H9 (cell line): ENCODE results near the gene TCF4. TPM values are rescaled to one million over a fixed set of nuclear protein-coding genes. Genes with fewer than 3 reads are reported as not detected.
A peak's percentile ranks its signal among the peaks of the same experiment; 100 is the strongest.

ENCODE experiments used
- DNase-seq: peaks from one replicate; pipeline ENCODE4 v3.0.0-alpha.2; 2017
- H2AFZ ChIP-seq: one replicate; pipeline ENCODE4 v1.6.1; 2013; ENCODE audit warnings: mild to moderate bottlenecking, low read length, control low read depth, moderate library complexity
- H2AK5ac ChIP-seq: 2 replicates; pipeline ENCODE4 v1.6.1; 2013; ENCODE audit warnings: low read length, control low read depth, mixed read lengths; ENCODE audit not compliant: insufficient read length
- H2BK120ac ChIP-seq: one replicate; pipeline ENCODE4 v1.6.1; 2013; ENCODE audit warnings: low read depth, mild to moderate bottlenecking, low read length, control low read depth, inconsistent platforms; ENCODE audit not compliant: poor library complexity, severe bottlenecking
- H2BK12ac ChIP-seq: 2 replicates; pipeline ENCODE4 v1.6.1; 2013; ENCODE audit warnings: low read length, control low read depth, mixed read lengths, low read depth; ENCODE audit not compliant: insufficient read length
- H2BK15ac ChIP-seq: 2 replicates; pipeline ENCODE4 v1.6.1; 2013; ENCODE audit warnings: low read depth, low read length, control low read depth
- H2BK20ac ChIP-seq: one replicate; pipeline ENCODE4 v1.6.1; 2013; ENCODE audit warnings: low read depth, mild to moderate bottlenecking, low read length, control low read depth, inconsistent platforms; ENCODE audit not compliant: poor library complexity, severe bottlenecking
- H2BK5ac ChIP-seq: 2 replicates; pipeline ENCODE4 v1.6.1; 2013; ENCODE audit warnings: low read length, control low read depth, mixed read lengths; ENCODE audit not compliant: insufficient read length
- H3K14ac ChIP-seq: 2 replicates; pipeline ENCODE4 v1.6.1; 2013; ENCODE audit warnings: low read length, control low read depth; ENCODE audit not compliant: insufficient read depth
- H3K18ac ChIP-seq: 2 replicates; pipeline ENCODE4 v1.6.1; 2013; ENCODE audit warnings: low read depth, mild to moderate bottlenecking, mixed read lengths, low read length, control low read depth; ENCODE audit not compliant: insufficient read length
- H3K23ac ChIP-seq: 2 replicates; pipeline ENCODE4 v1.6.1; 2013; ENCODE audit warnings: low read length, control low read depth, mixed read lengths, low read depth; ENCODE audit not compliant: insufficient read length
- H3K23me2 ChIP-seq: 2 replicates; pipeline ENCODE4 v1.6.1; 2013; ENCODE audit warnings: low read depth, mild to moderate bottlenecking, mixed read lengths, low read length, control low read depth; ENCODE audit not compliant: insufficient read length, poor library complexity, severe bottlenecking
- H3K27ac ChIP-seq: 2 replicates; pipeline ENCODE4 v1.5.1; 2013; ENCODE audit warnings: low read length, control low read depth, mixed read lengths, low read depth; ENCODE audit not compliant: insufficient read length
- H3K27me3 ChIP-seq: 2 replicates; pipeline ENCODE4 v1.6.1; 2013; ENCODE audit warnings: low read length, control low read depth, inconsistent platforms; ENCODE audit not compliant: insufficient read depth
- H3K4ac ChIP-seq: 2 replicates; pipeline ENCODE4 v1.6.1; 2013; ENCODE audit warnings: low read depth, mild to moderate bottlenecking, control low read depth, inconsistent platforms, low read length, moderate library complexity
- H3K4me1 ChIP-seq: 2 replicates; pipeline ENCODE4 v1.6.1; 2013; ENCODE audit warnings: low read length, control low read depth, inconsistent platforms; ENCODE audit not compliant: insufficient read depth
- H3K4me2 ChIP-seq: 2 replicates; pipeline ENCODE4 v1.6.1; 2013; ENCODE audit warnings: low read length, control low read depth, mixed read lengths; ENCODE audit not compliant: insufficient read length, insufficient read depth
- H3K56ac ChIP-seq: 2 replicates; pipeline ENCODE4 v1.6.1; 2013; ENCODE audit warnings: low read depth, mild to moderate bottlenecking, mixed read lengths, low read length, control low read depth; ENCODE audit not compliant: insufficient read length
- H3K79me1 ChIP-seq: 2 replicates; pipeline ENCODE4 v1.6.1; 2013; ENCODE audit warnings: low read depth, mild to moderate bottlenecking, moderate library complexity, low read length, control low read depth, inconsistent platforms; ENCODE audit not compliant: insufficient read depth, poor library complexity, severe bottlenecking
- H3K79me2 ChIP-seq: 2 replicates; pipeline ENCODE4 v1.6.1; 2013; ENCODE audit warnings: low read length, control low read depth, inconsistent platforms; ENCODE audit not compliant: insufficient read depth
- H3K9ac ChIP-seq: 2 replicates; pipeline ENCODE4 v1.6.1; 2013; ENCODE audit warnings: low read length, control low read depth, mixed read lengths; ENCODE audit not compliant: insufficient read length; ENCODE audit errors: extremely low read depth
- H3K9me3 ChIP-seq: one replicate; pipeline ENCODE4 v1.6.1; 2013; ENCODE audit warnings: low read depth, low read length, inconsistent platforms; ENCODE audit not compliant: control insufficient read depth
- H3T11ph ChIP-seq: one replicate; pipeline ENCODE4 v1.6.1; 2013; ENCODE audit warnings: mild to moderate bottlenecking, low read length, control low read depth, inconsistent platforms
- H4K20me1 ChIP-seq: one replicate; pipeline ENCODE4 v1.6.1; 2013; ENCODE audit not compliant: control insufficient read depth, insufficient read length, insufficient read depth
- H4K5ac ChIP-seq: 2 replicates; pipeline ENCODE4 v1.6.1; 2013; ENCODE audit warnings: low read depth, mild to moderate bottlenecking, mixed read lengths, low read length, control low read depth; ENCODE audit not compliant: insufficient read length
- H4K8ac ChIP-seq: replicated peaks from 2 replicates; pipeline ENCODE4 v1.6.1; 2013; ENCODE audit warnings: low read length, control low read depth, mixed read lengths, low read depth; ENCODE audit not compliant: insufficient read length
- H4K91ac ChIP-seq: 2 replicates; pipeline ENCODE4 v1.6.1; 2013; ENCODE audit warnings: low read depth, mild to moderate bottlenecking, moderate library complexity, mixed read lengths, low read length, control low read depth; ENCODE audit not compliant: insufficient read length
- H3K27ac Mint-ChIP-seq, 3 experiments: 2 replicates in 2 of 3; 3 replicates in 1 of 3; pipeline ENCODE4 v1.8.0; 2020 to 2021; ENCODE audit warnings: mixed read lengths in 3 of 3, mild to moderate bottlenecking in 1 of 3, moderate library complexity in 1 of 3
- H3K27me3 Mint-ChIP-seq: 2 replicates; pipeline ENCODE4 v1.8.0; 2021; ENCODE audit warnings: low read depth, mild to moderate bottlenecking, moderate library complexity, mixed read lengths
- H3K36me3 Mint-ChIP-seq, 3 experiments: 2 replicates in 2 of 3; 3 replicates in 1 of 3; pipeline ENCODE4 v1.8.0; 2020 to 2021; ENCODE audit warnings: low read depth in 3 of 3, mixed read lengths in 3 of 3; ENCODE audit not compliant: insufficient read depth in 1 of 3
- H3K4me1 Mint-ChIP-seq, 2 experiments: 2 replicates each; pipeline ENCODE4 v1.8.0; 2020; ENCODE audit warnings: mixed read lengths in 2 of 2
- H3K4me3 Mint-ChIP-seq, 2 experiments: 2 replicates in 1 of 2; 3 replicates in 1 of 2; pipeline ENCODE4 v1.8.0; 2020 to 2021; ENCODE audit warnings: mild to moderate bottlenecking in 2 of 2, mixed read lengths in 2 of 2, moderate library complexity in 1 of 2
- H3K9me3 Mint-ChIP-seq, 2 experiments: 2 replicates in 1 of 2; 3 replicates in 1 of 2; pipeline ENCODE4 v1.8.0; 2020; ENCODE audit warnings: mild to moderate bottlenecking in 2 of 2, mixed read lengths in 2 of 2, moderate library complexity in 1 of 2
- WGBS: extraction: QIAGEN DNeasy Blood & Tissue Kit; methylation state at CpG from one replicate; pipeline ENCODE4 v1.1.7; 2013; ENCODE audit warnings: missing lambda C conversion rate, low lambda C conversion rate, mixed read lengths; ENCODE audit not compliant: insufficient read length; ENCODE audit errors: extremely low coverage; 5-methylcytosine and 5-hydroxymethylcytosine counted together
- total RNA-seq: library from RNA; stranded (reverse); gene quantifications from 2 replicates; pipeline ENCODE4 v1.2.1, GENCODE V29; 2021
- TF ChIP-seq, protein P1 (sequence below): fragments of 200-600 bp; sonication (generic); conservative IDR thresholded peaks from 3 replicates; pipeline ENCODE4 v1.8.0; 2021; ENCODE audit warnings: antibody characterized with exemption, mild to moderate bottlenecking

TCF4 gene
- total RNA-seq, 1 experiment from 2014 or later: 99.4 TPM

DNA sequence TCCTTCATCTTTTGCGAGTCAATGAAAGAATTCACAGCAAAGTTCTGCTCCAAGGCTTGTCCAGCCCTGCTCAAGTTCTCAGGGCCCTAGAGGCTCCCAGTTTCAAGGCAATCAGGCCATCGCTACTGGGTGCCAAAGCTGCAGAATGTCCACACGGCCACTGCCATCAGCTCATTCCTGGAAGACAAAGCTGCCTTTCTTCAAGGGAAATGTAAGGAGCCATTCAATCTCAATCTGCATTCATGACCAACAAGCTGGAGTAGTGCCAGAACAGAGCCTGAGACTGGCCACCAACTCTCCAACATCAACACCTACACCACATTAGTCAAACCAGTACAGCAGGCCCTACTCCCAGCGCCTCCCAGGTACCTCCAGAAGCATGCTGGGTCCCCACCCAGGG lies 202.2 kb downstream of the TCF4 start:
- Histone ChIP-seq H2BK12ac (no peak overlapping the region), H3K56ac (no peak overlapping the region), H4K91ac (no peak overlapping the region), H4K5ac (no peak overlapping the region), H3K79me1 (peaks cover 6% of the 10 kb centered on the region), H2BK20ac (no peak overlapping the region), H2BK120ac (no peak overlapping the region), H3K27me3 (no peaks in the 10 kb centered on the region), H2BK5ac (peak overlapping the region; percentile 31), H3K14ac (no peak overlapping the region; the same call in 1 of the 2 replicates), H3K79me2 (peaks cover 3% of the 10 kb centered on the region), H3K9ac (no peak overlapping the region), H3K4ac (no peak overlapping the region), H3K4me1 (no peaks in the 10 kb centered on the region), H2AK5ac (no peak overlapping the region), H3K9me3 (no peaks in the 10 kb centered on the region), H3K18ac (no peak overlapping the region), H2BK15ac (no peak overlapping the region), H3K23me2 (no peaks in the 10 kb centered on the region), H4K8ac (no peak overlapping the region), H3K23ac (no peak overlapping the region), H3T11ph (no peak overlapping the region), H3K27ac (no peak overlapping the region), H3K4me2 (no peak overlapping the region), H4K20me1 (no peaks in the 10 kb centered on the region), H2AFZ (no peak overlapping the region)
- no peak overlapping the region for H3K4me3 Mint-ChIP-seq
- no CpG with 5 or more reads among the region's 4 CpGs for WGBS
- H3K27ac Mint-ChIP-seq: peak overlapping the region in 2 of 3 experiments; percentile 57 to 76; a peak in 3 of 7 replicates
- no peak for DNase-seq
- H3K9me3 Mint-ChIP-seq: peaks cover 17 to 18% of the 10 kb centered on the region in 2 experiments
- TF ChIP-seq, protein P1, sequence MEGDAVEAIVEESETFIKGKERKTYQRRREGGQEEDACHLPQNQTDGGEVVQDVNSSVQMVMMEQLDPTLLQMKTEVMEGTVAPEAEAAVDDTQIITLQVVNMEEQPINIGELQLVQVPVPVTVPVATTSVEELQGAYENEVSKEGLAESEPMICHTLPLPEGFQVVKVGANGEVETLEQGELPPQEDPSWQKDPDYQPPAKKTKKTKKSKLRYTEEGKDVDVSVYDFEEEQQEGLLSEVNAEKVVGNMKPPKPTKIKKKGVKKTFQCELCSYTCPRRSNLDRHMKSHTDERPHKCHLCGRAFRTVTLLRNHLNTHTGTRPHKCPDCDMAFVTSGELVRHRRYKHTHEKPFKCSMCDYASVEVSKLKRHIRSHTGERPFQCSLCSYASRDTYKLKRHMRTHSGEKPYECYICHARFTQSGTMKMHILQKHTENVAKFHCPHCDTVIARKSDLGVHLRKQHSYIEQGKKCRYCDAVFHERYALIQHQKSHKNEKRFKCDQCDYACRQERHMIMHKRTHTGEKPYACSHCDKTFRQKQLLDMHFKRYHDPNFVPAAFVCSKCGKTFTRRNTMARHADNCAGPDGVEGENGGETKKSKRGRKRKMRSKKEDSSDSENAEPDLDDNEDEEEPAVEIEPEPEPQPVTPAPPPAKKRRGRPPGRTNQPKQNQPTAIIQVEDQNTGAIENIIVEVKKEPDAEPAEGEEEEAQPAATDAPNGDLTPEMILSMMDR: no peak
- H3K27me3 Mint-ChIP-seq: no peaks in the 10 kb centered on the region
- H3K4me1 Mint-ChIP-seq: peaks cover 21 to 27% of the 10 kb centered on the region in 2 experiments
- H3K36me3 Mint-ChIP-seq: peaks cover 24 to 34% (median 26%) of the 10 kb centered on the region in 3 experiments
